Neural crest cell (in vitro differentiated cells): Measurements from ENCODE around the gene CHAT. TPM values are rescaled to one million over a fixed set of nuclear protein-coding genes. Genes with fewer than 3 reads are reported as not detected.

Experiments used
- DNase-seq: peaks from one replicate; pipeline ENCODE4 v3.0.0; 2021; ENCODE audit warnings: low read depth, mixed read lengths, low spot score
- H3K27ac Mint-ChIP-seq: one replicate; pipeline ENCODE4 v1.8.0; 2021; ENCODE audit warnings: mild to moderate bottlenecking, mixed read lengths; ENCODE audit not compliant: unreplicated experiment
- H3K27me3 Mint-ChIP-seq: 2 replicates; pipeline ENCODE4 v1.8.0; 2021; ENCODE audit warnings: low read depth, mild to moderate bottlenecking, mixed read lengths
- H3K36me3 Mint-ChIP-seq: 2 replicates; pipeline ENCODE4 v1.8.0; 2021; ENCODE audit warnings: low read depth, mild to moderate bottlenecking, mixed read lengths
- H3K4me1 Mint-ChIP-seq: 2 replicates; pipeline ENCODE4 v1.8.0; 2021; ENCODE audit warnings: mixed read lengths
- H3K4me3 Mint-ChIP-seq: one replicate; pipeline ENCODE4 v1.8.0; 2021; ENCODE audit warnings: mild to moderate bottlenecking, mixed read lengths
- H3K9me3 Mint-ChIP-seq: 2 replicates; pipeline ENCODE4 v1.8.0; 2021; ENCODE audit warnings: mixed read lengths
- CTCF ChIP-seq: fragments of 200-600 bp; sonication (generic); conservative IDR thresholded peaks from 2 replicates; pipeline ENCODE4 v1.5.0; 2021; ENCODE audit warnings: antibody characterized with exemption, mild to moderate bottlenecking
- total RNA-seq: library from RNA; stranded (reverse); gene quantifications from 2 replicates; pipeline ENCODE4 v1.2.1, GENCODE V29; 2021

Gene CHAT
- total RNA-seq, 1 donor from 2014 or later, result 2.7 TPM

DNA sequence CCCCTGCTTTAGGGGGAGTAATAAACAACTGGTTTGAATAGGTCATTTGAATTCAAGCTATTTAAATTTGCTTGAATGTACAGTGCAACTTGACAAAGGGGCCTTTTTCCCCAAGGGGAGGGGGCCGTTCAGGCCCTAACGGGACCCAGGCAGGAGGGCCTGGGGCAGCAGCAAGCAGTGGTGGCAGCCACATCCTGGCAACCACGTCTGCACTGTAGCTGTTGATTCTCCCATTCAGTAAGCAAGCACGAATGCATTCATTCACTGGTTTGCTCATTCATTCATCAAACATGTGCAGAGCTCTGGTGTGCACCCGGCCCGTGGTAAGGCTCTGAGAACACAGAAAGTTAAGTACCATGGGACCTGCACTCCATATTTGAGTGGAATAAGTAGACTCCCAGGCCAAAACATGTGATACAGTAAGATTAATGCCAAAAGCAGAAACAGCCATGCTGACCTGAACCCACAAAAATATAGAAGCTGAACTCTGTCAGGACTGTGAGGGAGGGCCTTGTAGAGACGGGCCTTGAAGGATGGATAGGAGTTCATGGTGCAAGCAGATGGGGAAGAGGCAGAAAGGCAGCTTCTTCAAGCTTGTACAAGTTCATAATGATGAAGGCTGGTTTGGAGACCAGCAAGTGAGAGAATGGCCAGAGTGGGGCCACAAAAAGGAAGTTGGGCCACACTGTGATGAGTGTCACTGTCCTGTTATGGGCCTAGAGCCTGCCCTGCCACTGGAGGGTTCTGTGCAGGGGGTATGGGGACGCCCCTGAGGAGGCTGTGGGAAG, 36.3 kb downstream of the CHAT start:
- peaks cover 12% of the 10 kb centered on the region for H3K4me1 Mint-ChIP-seq
- no peak overlapping the region for H3K4me3 Mint-ChIP-seq
- no peak for DNase-seq
- no peak for TF ChIP-seq CTCF
- peak overlapping the region; percentile 50 for H3K27ac Mint-ChIP-seq
- H3K36me3 Mint-ChIP-seq, result no peaks in the 10 kb centered on the region
- no peaks in the 10 kb centered on the region for H3K27me3 Mint-ChIP-seq
- no peaks in the 10 kb centered on the region for H3K9me3 Mint-ChIP-seq

DNA sequence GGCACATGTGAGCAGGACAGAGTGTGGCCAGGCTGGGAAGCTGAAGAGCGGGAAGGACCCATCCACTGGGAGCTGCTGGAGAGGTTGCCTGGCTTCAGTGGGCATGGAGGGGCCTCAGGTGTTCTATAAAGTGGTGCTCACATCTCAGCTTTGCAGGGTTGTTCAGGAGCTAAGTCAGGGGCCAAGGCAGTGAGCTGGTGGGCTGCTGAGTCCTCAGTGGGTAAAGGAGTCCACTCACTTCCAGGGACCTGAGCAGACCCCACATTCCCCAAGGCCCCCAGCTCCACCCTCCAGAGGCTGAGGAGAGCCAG, 36.8 kb downstream of the CHAT start:
- Mint-ChIP-seq H3K27ac (peak overlapping the region; percentile 50), H3K4me3 (no peak overlapping the region), H3K9me3 (no peaks in the 10 kb centered on the region), H3K36me3 (no peaks in the 10 kb centered on the region), H3K27me3 (no peaks in the 10 kb centered on the region), H3K4me1 (peaks cover 12% of the 10 kb centered on the region)
- TF ChIP-seq CTCF, result no peak
- DNase-seq, result no peak

- no peaks in the 10 kb centered on the region for H3K27me3 Mint-ChIP-seq
- DNase-seq, result no peak
- H3K36me3 Mint-ChIP-seq, result no peaks in the 10 kb centered on the region
- no peak overlapping the region for H3K27ac Mint-ChIP-seq
- no peak for TF ChIP-seq CTCF
- no peak overlapping the region for H3K4me3 Mint-ChIP-seq
- H3K4me1 Mint-ChIP-seq, result peaks cover 12% of the 10 kb centered on the region
- H3K9me3 Mint-ChIP-seq, result no peaks in the 10 kb centered on the region
Observed at GRCh38 chr10:49651039-49651835, 37.4 kb downstream of the CHAT start.

DNA sequence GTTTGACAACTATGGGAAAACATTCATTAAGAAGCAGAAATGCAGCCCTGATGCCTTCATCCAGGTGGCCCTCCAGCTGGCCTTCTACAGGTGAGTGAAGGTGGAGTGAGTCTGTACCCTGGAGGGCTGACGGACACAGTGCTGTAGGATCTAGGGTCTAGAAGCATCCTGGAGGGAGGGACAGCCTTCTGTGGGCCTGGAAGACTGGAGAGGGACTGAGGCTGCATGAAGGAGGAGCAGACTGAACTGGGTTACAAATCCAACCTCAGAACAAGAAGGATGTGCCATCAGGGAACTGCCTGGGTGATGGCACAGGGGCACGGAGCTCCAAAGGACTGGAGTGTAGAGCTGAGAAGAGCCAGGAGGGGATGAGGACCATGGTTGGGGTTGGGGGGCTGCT, 38.1 kb downstream of the CHAT start:
- Mint-ChIP-seq H3K27me3 (peaks cover 3% of the 10 kb centered on the region), H3K9me3 (no peaks in the 10 kb centered on the region), H3K4me1 (peaks cover 12% of the 10 kb centered on the region), H3K27ac (no peak overlapping the region), H3K4me3 (no peak overlapping the region), H3K36me3 (peaks cover 4% of the 10 kb centered on the region)
- no peak for DNase-seq
- TF ChIP-seq CTCF, result no peak

- H3K36me3 Mint-ChIP-seq, result peaks cover 4% of the 10 kb centered on the region
- H3K27ac Mint-ChIP-seq, result peak overlapping the region; percentile 27
- no peaks in the 10 kb centered on the region for H3K9me3 Mint-ChIP-seq
- no peak for DNase-seq
- peaks cover 12% of the 10 kb centered on the region for H3K4me1 Mint-ChIP-seq
- H3K4me3 Mint-ChIP-seq, result no peak overlapping the region
- no peak for TF ChIP-seq CTCF
- peaks cover 3% of the 10 kb centered on the region for H3K27me3 Mint-ChIP-seq
Observed at GRCh38 chr10:49652421-49653272, 38.8 kb downstream of the CHAT start.
